Measurements from ENCODE around the gene MYO16.
"Not testable (repeated sequence)": the region's sequence is repeated elsewhere in the genome, so short reads cannot be mapped to it uniquely, and the experiment has no call there.

The MYO16 gene

DNA sequence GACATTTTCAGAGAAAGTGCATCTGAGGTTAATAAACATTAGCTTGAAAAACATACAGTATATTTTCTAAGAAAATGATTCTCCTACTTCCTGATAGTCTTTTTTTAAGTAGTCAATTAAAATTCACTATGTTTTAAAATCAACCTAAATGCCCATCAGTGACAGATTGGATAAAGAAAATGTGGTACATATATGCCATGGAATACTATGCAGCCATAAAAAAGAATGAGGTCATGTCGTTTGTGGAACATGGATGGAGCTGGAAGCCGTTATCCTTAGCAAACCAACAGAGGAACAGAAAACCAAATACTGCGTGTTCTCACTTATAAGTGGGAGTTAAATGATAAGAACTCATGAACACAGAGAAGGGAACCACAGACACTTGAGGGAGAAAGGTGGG, 462.8 kb downstream of the MYO16 start:
- FAIRE-seq: not testable (repeated sequence)

DNA sequence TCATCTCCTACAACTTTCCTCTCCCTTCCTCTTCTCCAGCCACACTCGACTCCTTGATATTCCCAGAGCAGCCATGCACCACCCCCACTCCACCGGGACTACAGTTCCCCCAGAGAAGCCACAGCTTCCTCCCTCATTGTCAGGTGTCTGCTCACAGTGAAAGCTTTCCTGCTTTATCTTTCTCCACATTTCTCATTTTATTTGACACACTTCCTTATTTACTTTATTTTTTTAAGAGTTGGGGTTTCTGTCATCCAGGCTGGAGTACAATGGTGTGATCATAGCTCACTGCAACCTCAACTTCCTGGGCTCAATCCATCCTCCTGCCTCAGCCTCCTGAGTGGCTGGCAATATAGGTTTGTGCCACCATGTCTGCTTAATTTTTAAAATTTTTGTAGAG, 464.6 kb downstream of the MYO16 start:
- no peak for FAIRE-seq

- FAIRE-seq: no peak
Measured at GRCh38 chr13:109095126-109095525, 465.7 kb downstream of the MYO16 start.

DNA sequence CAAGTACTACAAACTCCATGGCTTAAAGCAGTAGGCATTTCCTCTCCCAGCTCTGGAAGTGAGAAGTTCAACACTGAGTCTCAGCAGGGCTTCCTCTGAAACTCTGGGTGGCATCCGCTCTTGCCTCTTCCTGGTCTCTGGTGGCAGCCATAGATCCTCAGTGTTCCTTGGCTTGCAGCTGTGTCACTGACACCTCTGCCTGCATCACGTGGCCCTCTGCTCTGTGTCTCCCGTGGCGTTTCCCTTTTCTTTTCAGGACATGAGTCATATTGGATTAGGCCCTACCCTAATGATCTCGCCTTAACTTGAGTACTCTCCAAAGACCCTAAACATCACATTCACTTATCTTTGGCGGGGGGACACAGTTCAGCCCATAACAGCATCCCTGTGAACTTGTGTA, 466.7 kb downstream of the MYO16 start:
- FAIRE-seq: no peak

- FAIRE-seq: no peak
Measured at GRCh38 chr13:109100705-109101304, 471.4 kb downstream of the MYO16 start.

DNA sequence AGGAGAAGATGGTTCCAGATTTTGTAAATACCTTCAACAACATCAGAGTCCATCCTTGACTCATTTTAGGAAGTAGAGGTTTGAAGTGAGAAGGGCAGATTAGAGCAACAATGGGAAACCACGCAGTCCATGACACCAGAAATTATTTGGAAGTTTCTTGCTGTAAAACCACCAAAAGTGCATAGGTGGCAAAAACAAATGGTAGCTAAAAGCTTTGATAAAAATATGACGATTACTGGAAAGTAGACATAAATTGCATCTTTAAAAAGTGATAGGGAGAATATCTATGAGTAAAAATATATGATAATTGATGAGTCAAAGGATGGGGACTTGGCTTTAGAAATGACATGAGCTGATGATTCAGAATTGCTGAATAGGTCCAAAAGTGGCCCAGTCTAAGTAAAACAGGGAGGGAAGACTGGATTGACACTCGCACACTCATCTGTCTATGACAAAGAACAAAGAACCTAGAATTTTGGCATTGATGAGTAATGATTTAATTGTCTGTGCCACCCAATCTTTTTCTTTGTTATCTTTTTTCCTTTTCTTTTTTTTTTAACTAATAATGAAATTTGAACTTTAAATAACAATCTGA, 472.2 kb downstream of the MYO16 start:
- no peak for FAIRE-seq

DNA sequence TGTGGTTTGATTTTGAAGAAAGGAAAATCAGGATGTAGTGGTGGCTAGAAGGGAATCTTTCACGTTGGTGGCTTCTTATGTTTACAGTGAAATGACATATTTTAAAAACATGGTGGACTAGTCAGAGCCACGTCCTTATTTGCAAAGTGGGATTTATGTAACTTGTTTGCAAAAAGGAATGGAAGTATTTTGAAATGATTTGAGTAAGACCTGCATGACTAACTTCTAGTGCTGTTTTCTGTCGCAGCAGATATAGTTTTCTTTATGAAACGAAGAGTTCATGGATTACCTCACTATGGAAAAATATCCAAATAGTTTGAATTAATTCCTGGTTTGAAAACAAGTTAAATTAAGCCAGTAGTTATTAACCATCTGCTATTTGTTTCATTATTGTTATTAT, 476.5 kb downstream of the MYO16 start:
- no peak for FAIRE-seq

- FAIRE-seq: no peak
Measured at GRCh38 chr13:109110159-109110558, 480.7 kb downstream of the MYO16 start.

GRCh38 chr13:109111141-109111540, 481.7 kb downstream of the MYO16 start:
- no peak for FAIRE-seq

DNA sequence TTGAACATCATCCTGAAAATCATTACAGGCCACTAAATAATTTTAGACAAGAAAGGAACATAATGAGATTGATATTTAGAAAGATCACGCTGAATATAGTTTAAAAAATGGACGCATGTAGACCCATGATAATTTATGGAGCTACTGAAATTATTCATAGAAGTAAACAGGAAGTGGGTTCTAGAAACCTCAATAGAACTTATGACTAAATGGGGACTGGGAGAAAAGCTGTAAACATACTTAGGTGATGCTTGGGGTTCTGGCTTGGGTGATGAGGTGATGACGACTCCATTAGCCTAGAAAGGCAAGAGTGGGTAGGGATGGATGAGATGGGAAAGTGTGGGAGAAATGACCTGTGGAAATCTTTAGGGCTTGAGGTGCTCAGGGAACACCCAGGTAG, 484.0 kb downstream of the MYO16 start:
- no peak for FAIRE-seq

- FAIRE-seq: no peak
Measured at GRCh38 chr13:109114162-109114561, 484.8 kb downstream of the MYO16 start.

GRCh38 chr13:109114991-109115390, 485.6 kb downstream of the MYO16 start:
- FAIRE-seq: no peak

GRCh38 chr13:109118521-109118920, 489.1 kb downstream of the MYO16 start:
- no peak for FAIRE-seq

DNA sequence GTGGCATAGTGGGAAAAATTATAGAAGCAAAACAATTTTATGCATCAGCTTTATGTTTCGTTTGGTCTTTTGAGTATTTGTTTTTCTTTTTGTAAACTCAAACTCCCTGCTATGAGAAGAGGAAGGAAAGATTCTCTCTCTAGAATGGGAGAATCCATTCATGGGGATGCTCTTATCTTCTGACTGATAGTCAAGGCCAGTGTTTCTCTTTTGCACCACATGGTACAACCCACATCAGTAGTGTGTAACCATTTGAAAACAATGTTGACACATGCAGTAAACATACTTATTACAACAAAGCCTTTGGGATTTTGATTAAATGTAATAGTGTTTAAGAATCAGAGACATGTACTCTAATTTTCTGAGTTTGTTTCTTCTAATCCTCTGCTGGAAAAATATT, 490.5 kb downstream of the MYO16 start:
- no peak for FAIRE-seq

DNA sequence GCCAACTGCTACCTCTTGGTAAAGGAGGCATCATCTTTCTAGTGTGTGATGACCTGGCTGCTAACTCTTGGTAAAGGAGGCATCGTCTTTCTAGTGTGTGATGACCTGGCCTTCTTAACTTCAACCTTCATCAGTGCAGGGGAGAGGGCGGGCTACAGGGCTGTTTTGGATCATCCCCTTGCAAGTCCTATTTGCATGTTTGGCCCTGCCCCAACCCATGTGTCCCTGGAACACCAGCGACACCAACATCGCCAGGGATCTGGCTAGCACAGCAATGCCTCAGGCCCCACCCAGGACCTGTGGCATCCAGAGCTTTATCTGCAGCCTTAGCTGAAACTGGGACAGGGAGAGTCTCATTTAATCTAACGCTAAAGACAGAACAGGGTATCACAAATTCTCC, 492.4 kb downstream of the MYO16 start:
- FAIRE-seq: no peak

DNA sequence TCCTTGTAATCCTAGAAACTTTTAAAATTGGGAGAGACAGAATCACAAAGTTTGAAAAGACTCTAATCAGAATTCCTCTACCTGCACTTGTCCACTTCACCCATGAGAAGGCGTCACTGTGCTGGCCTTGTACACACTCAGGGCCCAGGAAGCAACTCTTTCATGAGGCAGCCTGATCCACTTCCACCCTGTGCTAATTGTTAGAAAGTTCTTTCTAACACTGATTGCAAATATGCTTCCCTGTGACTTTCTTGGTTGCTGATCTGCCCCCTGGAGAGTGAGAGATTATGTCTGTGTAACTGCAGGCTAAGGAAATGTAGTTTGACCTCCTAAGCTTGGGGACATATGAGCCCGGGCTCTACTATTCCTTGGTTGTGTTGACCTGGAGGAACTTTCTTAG, 494.6 kb downstream of the MYO16 start:
- no peak for FAIRE-seq

- no peak for FAIRE-seq
Measured at GRCh38 chr13:109126178-109126577, 496.8 kb downstream of the MYO16 start.

- FAIRE-seq: no peak
Measured at GRCh38 chr13:109126891-109127641, 497.7 kb downstream of the MYO16 start.

GRCh38 chr13:109128121-109128520, 498.7 kb downstream of the MYO16 start:
- FAIRE-seq: no peak

- FAIRE-seq: no peak
Measured at GRCh38 chr13:109130093-109130835, 500.9 kb downstream of the MYO16 start.

DNA sequence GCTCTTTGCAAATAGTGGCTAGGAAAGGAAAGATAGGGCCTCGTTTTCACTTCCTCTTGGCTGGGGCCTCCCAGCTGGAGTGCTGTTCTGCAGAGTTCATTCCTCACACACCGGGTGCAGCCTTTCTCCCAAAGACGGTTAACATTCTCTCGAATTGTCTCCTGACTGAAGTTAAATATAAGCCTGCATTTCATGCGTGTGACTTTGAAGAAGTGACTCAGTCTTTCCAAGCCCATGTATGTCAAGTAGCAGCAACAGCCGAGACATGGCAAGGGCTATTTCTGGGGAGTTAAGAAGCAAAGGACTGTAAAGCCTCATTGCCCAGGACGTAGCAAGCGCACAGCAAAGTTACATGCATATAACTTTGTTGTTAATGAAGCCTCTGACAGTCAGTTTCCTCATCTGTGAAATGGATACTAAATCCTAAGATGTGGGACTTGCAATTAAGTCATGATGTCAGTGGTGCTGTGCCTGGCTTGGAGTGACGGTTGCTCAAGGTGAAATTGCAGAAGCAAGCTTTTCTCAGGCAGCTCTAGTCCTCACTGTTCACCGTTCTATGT, 502.4 kb downstream of the MYO16 start:
- no peak for FAIRE-seq

DNA sequence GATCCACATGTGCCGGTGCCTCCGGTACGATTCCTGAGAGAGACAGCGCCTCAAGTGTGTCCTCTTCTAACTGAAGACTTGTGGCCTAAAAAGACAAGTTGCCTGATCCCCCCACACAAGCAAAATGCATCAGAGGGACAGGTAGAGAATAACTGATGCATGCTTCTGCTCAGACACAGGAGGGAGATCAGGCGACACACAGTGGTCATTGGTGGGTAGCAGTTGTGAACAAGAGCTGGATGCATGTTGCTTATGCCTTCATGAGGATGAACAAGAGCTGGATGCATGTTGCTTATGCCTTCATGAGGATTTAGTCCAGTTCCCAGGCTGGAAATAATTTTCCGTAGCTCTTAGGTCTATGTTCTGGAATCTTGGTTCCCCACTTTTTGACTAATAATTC, 505.6 kb downstream of the MYO16 start:
- no peak for FAIRE-seq

GRCh38 chr13:109136873-109137272, 507.5 kb downstream of the MYO16 start:
- no peak for FAIRE-seq

Data from A204.1 (cell line).